HG02970 (cell line): ENCODE measurements around the gene SHKBP1.

ENCODE experiments used
- ATAC-seq: cut with Tn5 transposase; IDR thresholded peaks from one replicate; pipeline ENCODE4 v1.9.1; 2021; ENCODE audit warnings: mild to moderate bottlenecking, moderate library complexity, moderate number of reproducible peaks; ENCODE audit not compliant: unreplicated experiment, low FRiP score

SHKBP1 gene

GRCh38 chr19:40629346-40629745 lies 52.7 kb downstream of the SHKBP1 start:
- no peak for ATAC-seq

DNA sequence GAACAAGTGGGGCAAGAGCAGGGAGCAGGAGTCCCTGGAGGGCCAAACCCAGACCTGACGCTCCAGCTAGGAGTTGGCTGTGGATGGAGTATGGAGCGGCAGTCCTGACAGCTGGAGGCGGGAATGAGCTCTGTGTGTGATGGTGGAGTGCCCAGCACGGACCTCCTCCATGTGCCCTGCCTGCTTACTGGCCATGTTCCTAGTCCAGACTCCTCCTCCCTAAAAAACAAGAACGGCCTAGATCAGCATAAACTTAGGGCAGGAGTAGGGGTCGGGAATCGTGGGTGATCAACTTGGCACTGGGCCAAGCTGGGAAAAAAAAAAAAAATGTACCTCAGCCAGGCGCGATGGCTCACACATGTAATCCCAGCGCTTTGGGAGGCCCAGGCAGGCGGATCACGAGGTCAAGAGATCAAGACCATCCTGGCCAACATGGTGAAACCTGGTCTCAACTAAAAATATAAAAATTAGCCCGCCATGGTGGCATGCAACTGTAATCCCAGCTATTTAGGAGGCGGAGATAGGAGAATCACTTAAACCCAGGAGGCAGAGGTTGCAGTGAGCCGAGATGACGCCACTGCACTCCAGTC lies 54.0 kb downstream of the SHKBP1 start:
- no peak for ATAC-seq

DNA sequence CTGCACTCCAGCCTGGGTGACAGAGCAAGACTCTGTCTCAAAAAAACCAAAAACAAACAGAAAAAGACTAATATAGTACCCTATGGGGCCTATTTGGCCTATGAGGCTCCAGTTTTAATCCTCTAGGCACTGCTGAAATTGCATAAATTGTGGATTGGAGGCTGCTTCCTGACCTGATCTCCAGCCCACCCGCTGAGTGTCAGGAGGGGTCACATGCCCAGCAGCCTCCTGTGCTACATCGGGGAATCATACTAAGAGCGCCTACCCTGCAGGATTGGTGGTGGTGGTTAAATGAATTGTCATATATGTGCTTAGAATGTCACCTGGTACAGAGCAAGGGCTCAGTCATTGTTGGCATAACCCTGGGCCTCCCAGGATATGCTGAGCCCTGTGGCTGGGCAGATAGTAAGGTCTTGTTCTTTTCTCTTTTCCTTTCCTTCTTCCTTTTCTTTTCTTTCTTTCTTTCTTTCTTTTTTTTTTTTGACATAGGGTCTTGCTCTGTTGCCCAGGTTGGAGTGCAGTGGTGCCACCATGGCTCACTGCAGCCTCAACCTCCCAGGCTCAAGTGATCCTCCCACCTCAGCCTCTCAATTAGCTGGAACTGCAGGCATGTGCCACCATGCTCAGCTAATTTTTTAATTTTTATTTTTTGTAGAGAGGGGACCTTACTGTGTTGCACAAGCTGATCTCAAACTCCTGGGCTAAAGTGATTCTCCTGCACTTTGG lies 55.8 kb downstream of the SHKBP1 start:
- ATAC-seq = no peak

DNA sequence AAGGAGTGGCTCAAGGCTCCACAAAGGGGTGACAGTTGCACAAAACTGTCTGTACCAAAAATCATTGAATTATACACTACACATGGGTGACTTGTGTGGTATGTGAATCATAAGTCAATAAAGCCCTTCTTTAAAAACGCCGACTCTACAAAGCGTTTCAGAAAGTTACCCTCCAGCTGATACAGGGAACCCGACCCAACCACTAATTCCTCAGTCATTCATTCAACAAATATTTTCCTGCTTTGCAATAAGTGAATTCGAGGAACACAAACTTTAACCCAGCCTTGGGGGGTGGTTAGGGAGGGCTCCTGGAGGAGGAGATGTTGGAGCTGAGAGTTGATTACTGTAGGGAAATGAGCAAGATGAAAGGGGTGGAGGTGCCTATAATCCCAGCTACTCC lies 56.5 kb downstream of the SHKBP1 start:
- ATAC-seq = no peak

GRCh38 chr19:40638327-40638726 lies 61.7 kb downstream of the SHKBP1 start:
- no peak for ATAC-seq

- ATAC-seq = no peak
Observed at GRCh38 chr19:40639638-40639982, 62.9 kb downstream of the SHKBP1 start.

- no peak for ATAC-seq
Observed at GRCh38 chr19:40640744-40641143, 64.1 kb downstream of the SHKBP1 start.
